HEK293 (cell line): ENCODE measurements around the gene ABHD16B.

ENCODE experiments used
- CTCF ChIA-PET: fragments of 350-600 bp; formaldehyde crosslinking; extraction: SDS; loops from one replicate; lab custom pipeline; 2021; ENCODE audit warnings: antibody characterized with exemption; lab: Yijun Ruan, JAX
- POLR2A ChIA-PET: fragments of 300-600 bp; formaldehyde crosslinking; extraction: SDS; loops from one replicate; lab custom pipeline; 2020; ENCODE audit warnings: antibody characterized with exemption, inconsistent platforms; lab: Yijun Ruan, JAX
- H3K27ac ChIP-seq: fragments of 200-500 bp; sonication (Bioruptor generic); 2 replicates; pipeline ENCODE4 v1.5.1; 2014; ENCODE audit warnings: low read depth, low read length, control low read depth, inconsistent platforms; ENCODE audit errors: extremely low read depth
- H3K36me3 ChIP-seq, 2 experiments: fragments of 200-500 bp in 1 of 2; sonication (Bioruptor generic) in 1 of 2; 1 replicate in 1 of 2; 2 replicates in 1 of 2; pipeline ENCODE4 v1.5.1; 2014 to 2017; ENCODE audit warnings: inconsistent platforms in 2 of 2, low read length in 2 of 2; ENCODE audit not compliant: control insufficient read depth in 2 of 2, insufficient read depth in 1 of 2
- H3K4me1 ChIP-seq: fragments of 200-500 bp; sonication (Bioruptor generic); 2 replicates; pipeline ENCODE4 v1.5.1; 2014; ENCODE audit warnings: mild to moderate bottlenecking, low read length, inconsistent platforms; ENCODE audit not compliant: control insufficient read depth, insufficient read depth
- H3K4me3 ChIP-seq: 2 replicates; pipeline ENCODE4 v1.5.1; 2011; ENCODE audit warnings: low read depth, mild to moderate bottlenecking, control low read depth, low read length, moderate library complexity
- H3K9me3 ChIP-seq: fragments of 200-500 bp; sonication (Bioruptor generic); 2 replicates; pipeline ENCODE4 v1.5.1; 2014; ENCODE audit warnings: low read depth, low read length, inconsistent platforms; ENCODE audit not compliant: control insufficient read depth, insufficient read depth
- EGR2 ChIP-seq: fragments of 450-650 bp; formaldehyde crosslinking; IDR thresholded peaks from 2 replicates; pipeline ENCODE4 v1.5.1; 2016; ENCODE audit warnings: low read depth, missing biosample characterization, missing genetic modification characterization
- GLIS2 ChIP-seq: fragments of 450-650 bp; formaldehyde crosslinking; IDR thresholded peaks from 2 replicates; pipeline ENCODE4 v1.5.1; 2016; ENCODE audit warnings: missing biosample characterization, missing genetic modification characterization
- OSR2 ChIP-seq: fragments of 450-650 bp; formaldehyde crosslinking; IDR thresholded peaks from 2 replicates; pipeline ENCODE4 v1.5.1; 2016; ENCODE audit warnings: missing biosample characterization, missing genetic modification characterization
- SP2 ChIP-seq: fragments of 450-650 bp; formaldehyde crosslinking; IDR thresholded peaks from 2 replicates; pipeline ENCODE4 v1.5.1; 2016; ENCODE audit warnings: missing biosample characterization, missing genetic modification characterization
- TRIM28 ChIP-seq: IDR thresholded peaks from 2 replicates; pipeline ENCODE4 v1.6.1; 2011; ENCODE audit warnings: low read length, control low read depth, borderline replicate concordance
- ZBTB21 ChIP-seq: fragments of 450-650 bp; formaldehyde crosslinking; IDR thresholded peaks from 2 replicates; pipeline ENCODE4 v1.5.1; 2017; ENCODE audit warnings: missing biosample characterization, missing genetic modification characterization
- ZBTB48 ChIP-seq: fragments of 450-650 bp; formaldehyde crosslinking; IDR thresholded peaks from 2 replicates; pipeline ENCODE4 v1.5.1; 2016; ENCODE audit warnings: missing biosample characterization, missing genetic modification characterization
- ZFHX2 ChIP-seq: fragments of 450-650 bp; formaldehyde crosslinking; conservative IDR thresholded peaks from 2 replicates; pipeline ENCODE4 v1.5.1; 2016; ENCODE audit warnings: missing biosample characterization, missing genetic modification characterization
- ZFP3 ChIP-seq: fragments of 450-650 bp; formaldehyde crosslinking; IDR thresholded peaks from 2 replicates; pipeline ENCODE4 v1.5.1; 2016; ENCODE audit warnings: low read depth, missing biosample characterization, missing genetic modification characterization
- ZNF16 ChIP-seq: fragments of 450-650 bp; formaldehyde crosslinking; IDR thresholded peaks from 2 replicates; pipeline ENCODE4 v1.5.1; 2016; ENCODE audit warnings: low read depth, missing biosample characterization, missing genetic modification characterization
- ZNF311 ChIP-seq: fragments of 450-650 bp; formaldehyde crosslinking; IDR thresholded peaks from 2 replicates; pipeline ENCODE4 v1.5.1; 2017; ENCODE audit warnings: missing biosample characterization, missing genetic modification characterization, borderline replicate concordance
- ZNF677 ChIP-seq: fragments of 450-650 bp; IDR thresholded peaks from 2 replicates; pipeline ENCODE4 v1.5.0; 2018; ENCODE audit warnings: missing biosample characterization, mild to moderate bottlenecking, missing genetic modification characterization, moderate library complexity
- ZNF785 ChIP-seq: fragments of 450-650 bp; formaldehyde crosslinking; IDR thresholded peaks from 2 replicates; pipeline ENCODE4 v1.5.1; 2016; ENCODE audit warnings: missing biosample characterization, missing genetic modification characterization
- TF ChIP-seq, protein P1 (sequence below): fragments of 450-650 bp; formaldehyde crosslinking; IDR thresholded peaks from 2 replicates; pipeline ENCODE4 v1.5.1; 2016; ENCODE audit warnings: missing biosample characterization, missing genetic modification characterization
- TF ChIP-seq, protein P2 (sequence below): fragments of 450-650 bp; formaldehyde crosslinking; optimal IDR thresholded peaks from 2 replicates; pipeline ENCODE3; 2016; ENCODE audit warnings: missing biosample characterization, mild to moderate bottlenecking, missing genetic modification characterization

ABHD16B gene

DNA sequence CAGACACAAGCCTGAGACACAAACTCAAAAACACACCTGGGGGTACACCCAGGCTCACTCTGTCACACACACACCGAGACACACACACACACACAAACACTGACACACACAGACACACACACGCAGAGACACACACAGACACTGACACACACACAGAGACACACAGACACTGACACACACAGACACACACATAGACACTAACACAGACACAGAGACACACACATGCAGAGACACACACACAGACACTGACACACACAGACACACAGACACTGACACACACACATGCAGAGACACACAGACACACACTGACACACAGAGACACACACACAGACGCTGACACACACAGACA, 14.4 kb upstream of the ABHD16B start (continued):
- TF ChIP-seq, protein P1, sequence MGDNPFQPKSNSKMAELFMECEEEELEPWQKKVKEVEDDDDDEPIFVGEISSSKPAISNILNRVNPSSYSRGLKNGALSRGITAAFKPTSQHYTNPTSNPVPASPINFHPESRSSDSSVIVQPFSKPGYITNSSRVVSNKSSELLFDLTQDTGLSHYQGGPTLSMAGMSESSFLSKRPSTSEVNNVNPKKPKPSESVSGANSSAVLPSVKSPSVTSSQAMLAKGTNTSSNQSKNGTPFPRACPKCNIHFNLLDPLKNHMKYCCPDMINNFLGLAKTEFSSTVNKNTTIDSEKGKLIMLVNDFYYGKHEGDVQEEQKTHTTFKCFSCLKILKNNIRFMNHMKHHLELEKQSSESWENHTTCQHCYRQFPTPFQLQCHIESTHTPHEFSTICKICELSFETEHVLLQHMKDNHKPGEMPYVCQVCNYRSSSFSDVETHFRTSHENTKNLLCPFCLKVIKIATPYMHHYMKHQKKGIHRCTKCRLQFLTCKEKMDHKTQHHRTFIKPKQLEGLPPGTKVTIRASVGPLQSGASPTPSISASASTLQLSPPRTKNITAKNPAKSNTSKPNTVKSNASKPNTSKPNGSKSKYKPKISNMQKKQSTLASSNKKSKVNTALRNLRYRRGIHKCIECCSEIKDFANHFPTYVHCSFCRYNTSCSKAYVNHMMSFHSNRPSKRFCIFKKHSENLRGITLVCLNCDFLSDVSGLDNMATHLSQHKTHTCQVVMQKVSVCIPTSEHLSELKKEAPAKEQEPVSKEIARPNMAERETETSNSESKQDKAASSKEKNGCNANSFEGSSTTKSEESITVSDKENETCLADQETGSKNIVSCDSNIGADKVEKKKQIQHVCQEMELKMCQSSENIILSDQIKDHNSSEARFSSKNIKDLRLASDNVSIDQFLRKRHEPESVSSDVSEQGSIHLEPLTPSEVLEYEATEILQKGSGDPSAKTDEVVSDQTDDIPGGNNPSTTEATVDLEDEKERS (tag by site-specific recombination) = no peak
- TF ChIP-seq OSR2 (tag by site-specific recombination) = no peak
- TF ChIP-seq ZBTB48 (tag by site-specific recombination) = no peak
- TF ChIP-seq ZBTB21 = no peak
- no peak for TF ChIP-seq ZNF677
- no peak for TF ChIP-seq ZNF785 (tag by site-specific recombination)
- TF ChIP-seq, protein P2, sequence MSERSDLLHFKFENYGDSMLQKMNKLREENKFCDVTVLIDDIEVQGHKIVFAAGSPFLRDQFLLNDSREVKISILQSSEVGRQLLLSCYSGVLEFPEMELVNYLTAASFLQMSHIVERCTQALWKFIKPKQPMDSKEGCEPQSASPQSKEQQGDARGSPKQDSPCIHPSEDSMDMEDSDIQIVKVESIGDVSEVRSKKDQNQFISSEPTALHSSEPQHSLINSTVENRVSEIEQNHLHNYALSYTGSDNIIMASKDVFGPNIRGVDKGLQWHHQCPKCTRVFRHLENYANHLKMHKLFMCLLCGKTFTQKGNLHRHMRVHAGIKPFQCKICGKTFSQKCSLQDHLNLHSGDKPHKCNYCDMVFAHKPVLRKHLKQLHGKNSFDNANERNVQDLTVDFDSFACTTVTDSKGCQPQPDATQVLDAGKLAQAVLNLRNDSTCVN (tag by site-specific recombination) = peak; percentile 29
- no peak for TF ChIP-seq ZNF16 (tag by site-specific recombination)
- no peak for TF ChIP-seq TRIM28

DNA sequence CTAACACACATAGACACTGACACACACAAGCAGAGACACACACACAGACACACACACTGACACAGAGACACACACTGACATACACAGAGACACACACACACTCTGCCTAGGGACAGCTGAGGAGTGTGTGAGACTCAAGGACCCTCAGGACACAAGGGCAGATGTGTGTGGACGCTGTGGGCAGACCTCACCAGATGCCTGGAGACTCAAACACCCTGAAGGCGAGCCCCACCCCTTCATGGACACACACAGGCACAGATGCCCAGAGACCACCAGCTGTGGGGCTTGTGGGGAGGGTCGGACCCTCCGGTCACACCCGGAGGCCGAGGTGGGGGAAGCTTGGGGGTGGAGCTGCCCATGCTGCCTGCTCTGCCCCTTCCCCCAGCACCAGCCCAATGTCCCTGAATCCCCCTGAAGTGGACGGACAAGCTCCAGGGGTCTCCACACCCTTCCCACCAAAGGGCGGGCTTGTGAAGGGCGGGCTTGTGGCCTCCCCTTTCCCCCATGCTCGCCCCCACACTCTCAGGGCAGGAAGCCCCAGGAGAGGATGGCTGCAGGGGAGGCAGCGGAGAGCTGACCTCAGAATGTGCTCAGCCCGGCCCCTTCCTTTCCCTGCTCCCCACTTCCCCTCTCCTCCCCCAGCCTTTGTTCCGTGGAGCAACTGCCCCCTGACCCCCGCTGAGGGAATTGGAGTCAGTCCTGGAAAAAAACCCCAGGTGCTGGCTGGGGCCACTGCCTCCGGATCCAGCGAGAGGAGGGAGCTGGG, 13.9 kb upstream of the ABHD16B start:
- Histone ChIP-seq H3K4me3 (no peak overlapping the region), H3K27ac (no peak overlapping the region)
- POLR2A ChIA-PET = interaction anchor here (1.2 kb wide), 1 partner anchor 18 kb away, joined by 4 read pairs; the partner anchor contains the start of gene TPD52L2
- TF ChIP-seq SP2 (tag by site-specific recombination) (0 out of 2 replicates have a peak, but pooled peaks have one; percentile 11), ZFP3 (tag by site-specific recombination) (no peak), GLIS2 (tag by site-specific recombination) (peak; percentile 34)
- TF ChIP-seq, all 188 proteins: peak for 2
- no peaks in the 10 kb centered on the region for H3K9me3 ChIP-seq
- H3K36me3 ChIP-seq = no peaks in the 10 kb centered on the region
- CTCF ChIA-PET = no interaction called here
- no peaks in the 10 kb centered on the region for H3K4me1 ChIP-seq

DNA sequence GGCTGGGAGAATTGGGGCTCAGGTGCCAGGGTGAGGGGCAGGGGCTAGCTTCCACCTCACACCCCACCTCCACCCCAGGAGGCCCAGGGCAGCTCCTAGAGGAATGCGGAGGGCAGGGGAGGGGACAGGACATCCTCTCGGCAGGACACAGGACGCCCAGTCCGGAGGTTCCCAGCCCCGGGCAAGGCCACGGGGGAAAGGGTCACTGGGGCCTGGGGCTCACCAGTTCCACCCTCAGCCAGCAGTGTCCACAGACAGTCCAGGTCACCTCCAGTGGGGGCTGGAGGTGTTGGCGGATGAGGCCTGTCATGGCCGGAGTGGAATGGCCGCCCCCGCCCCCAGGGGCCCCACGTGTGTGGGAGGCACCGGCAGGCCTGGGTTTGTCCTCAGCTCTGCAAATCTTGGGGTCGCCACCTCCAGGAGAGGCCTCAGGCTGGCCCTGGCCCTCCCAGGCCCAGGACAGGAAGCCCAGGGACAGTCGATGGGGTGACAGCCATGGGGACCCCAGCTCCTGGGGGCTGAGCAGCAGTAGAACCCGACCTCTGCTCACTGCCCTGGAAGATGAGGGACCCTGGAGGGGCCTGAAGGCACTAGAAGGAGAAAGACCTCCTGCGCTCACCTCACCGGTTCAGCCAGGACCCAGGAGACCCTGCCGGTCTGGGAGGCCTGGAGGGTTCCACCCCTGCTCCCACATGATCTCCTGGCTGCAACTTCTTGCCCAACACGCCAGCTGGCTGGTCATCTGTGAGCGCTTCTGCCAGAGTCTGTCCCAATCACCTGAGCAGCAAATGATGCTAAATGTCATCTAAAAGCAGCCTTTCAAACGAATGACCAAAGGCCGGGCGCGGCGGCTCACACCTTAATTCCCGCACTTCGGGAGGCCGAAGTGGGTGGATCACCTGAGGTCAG, 13.0 kb upstream of the ABHD16B start:
- Histone ChIP-seq H3K9me3 (no peaks in the 10 kb centered on the region), H3K4me1 (no peaks in the 10 kb centered on the region), H3K27ac (no peak overlapping the region), H3K4me3 (no peak overlapping the region), H3K36me3 (no peaks in the 10 kb centered on the region)
- no peak for TF ChIP-seq ZNF311 (tag by site-specific recombination)
- no peak for TF ChIP-seq GLIS2 (tag by site-specific recombination)
- TF ChIP-seq EGR2 (tag by site-specific recombination) = peak; percentile 67
- TF ChIP-seq ZFHX2 (tag by site-specific recombination) = peak; percentile 56
- CTCF ChIA-PET = no interaction called here
- POLR2A ChIA-PET = interaction anchor here (0.5 to 1.2 kb wide), 2 partner anchors 17 to 54 kb away, joined by 4 to 6 read pairs; partner anchors contain the start of gene TPD52L2
